HEK293 (cell line): ENCODE results near the gene CRNKL1.

Experiments
- HOXC10 ChIP-seq: sonication (generic); formaldehyde crosslinking; IDR thresholded peaks from 2 replicates; pipeline ENCODE4 v1.8.1; 2023; ENCODE audit warnings: mild to moderate bottlenecking, missing genetic modification reagents
- KLF10 ChIP-seq: fragments of 450-650 bp; IDR thresholded peaks from 2 replicates; pipeline ENCODE4 v1.5.1; 2018; ENCODE audit warnings: missing biosample characterization, mild to moderate bottlenecking, missing genetic modification characterization
- KLF17 ChIP-seq: fragments of 450-650 bp; formaldehyde crosslinking; IDR thresholded peaks from 2 replicates; pipeline ENCODE4 v1.5.1; 2016; ENCODE audit warnings: missing biosample characterization, missing genetic modification characterization
- PRDM10 ChIP-seq: fragments of 450-650 bp; formaldehyde crosslinking; IDR thresholded peaks from 2 replicates; pipeline ENCODE4 v1.5.1; 2016; ENCODE audit warnings: missing biosample characterization, missing genetic modification characterization
- SP7 ChIP-seq: fragments of 450-650 bp; formaldehyde crosslinking; IDR thresholded peaks from 2 replicates; pipeline ENCODE4 v1.5.1; 2016; ENCODE audit warnings: missing biosample characterization, missing genetic modification characterization
- TSHZ1 ChIP-seq: fragments of 450-650 bp; formaldehyde crosslinking; IDR thresholded peaks from 2 replicates; pipeline ENCODE4 v1.5.1; 2016; ENCODE audit warnings: missing biosample characterization, missing genetic modification characterization, borderline replicate concordance
- ZBTB1 ChIP-seq: fragments of 450-650 bp; formaldehyde crosslinking; IDR thresholded peaks from 2 replicates; pipeline ENCODE4 v1.5.1; 2016; ENCODE audit warnings: missing biosample characterization, missing genetic modification characterization
- ZBTB21 ChIP-seq: fragments of 450-650 bp; formaldehyde crosslinking; IDR thresholded peaks from 2 replicates; pipeline ENCODE4 v1.5.1; 2017; ENCODE audit warnings: missing biosample characterization, missing genetic modification characterization
- ZFP3 ChIP-seq: fragments of 450-650 bp; formaldehyde crosslinking; IDR thresholded peaks from 2 replicates; pipeline ENCODE4 v1.5.1; 2016; ENCODE audit warnings: low read depth, missing biosample characterization, missing genetic modification characterization
- ZNF148 ChIP-seq: fragments of 450-650 bp; formaldehyde crosslinking; IDR thresholded peaks from 2 replicates; pipeline ENCODE4 v1.5.0; 2017; ENCODE audit warnings: missing biosample characterization, missing genetic modification characterization, borderline replicate concordance
- ZNF23 ChIP-seq: fragments of 450-650 bp; formaldehyde crosslinking; IDR thresholded peaks from 2 replicates; pipeline ENCODE4 v1.5.1; 2016; ENCODE audit warnings: missing biosample characterization, missing genetic modification characterization, borderline replicate concordance
- ZNF24 ChIP-seq: fragments of 450-650 bp; formaldehyde crosslinking; IDR thresholded peaks from 2 replicates; pipeline ENCODE4 v1.5.1; 2016; ENCODE audit warnings: missing biosample characterization, missing genetic modification characterization
- ZNF26 ChIP-seq: fragments of 450-650 bp; formaldehyde crosslinking; IDR thresholded peaks from 2 replicates; pipeline ENCODE4 v1.5.1; 2016; ENCODE audit warnings: missing biosample characterization, missing genetic modification characterization
- ZNF302 ChIP-seq: fragments of 450-650 bp; formaldehyde crosslinking; IDR thresholded peaks from 2 replicates; pipeline ENCODE4 v1.5.1; 2016; ENCODE audit warnings: missing biosample characterization, missing genetic modification characterization, low read depth
- ZNF394 ChIP-seq: fragments of 450-650 bp; formaldehyde crosslinking; IDR thresholded peaks from 2 replicates; pipeline ENCODE4 v1.5.1; 2016; ENCODE audit warnings: missing biosample characterization, missing genetic modification characterization, mild to moderate bottlenecking, moderate library complexity, borderline replicate concordance
- ZNF423 ChIP-seq: fragments of 450-650 bp; formaldehyde crosslinking; IDR thresholded peaks from 2 replicates; pipeline ENCODE4 v1.5.1; 2016; ENCODE audit warnings: missing biosample characterization, missing genetic modification characterization
- ZNF596 ChIP-seq: fragments of 450-650 bp; IDR thresholded peaks from 2 replicates; pipeline ENCODE4 v1.5.0; 2018; ENCODE audit warnings: missing biosample characterization, mild to moderate bottlenecking, missing genetic modification characterization, moderate library complexity
- ZNF624 ChIP-seq: fragments of 450-650 bp; formaldehyde crosslinking; IDR thresholded peaks from 2 replicates; pipeline ENCODE4 v1.5.1; 2017; ENCODE audit warnings: missing biosample characterization, missing genetic modification characterization
- ZNF707 ChIP-seq: fragments of 450-650 bp; formaldehyde crosslinking; IDR thresholded peaks from 2 replicates; pipeline ENCODE4 v1.5.1; 2016; ENCODE audit warnings: missing biosample characterization, missing genetic modification characterization
- ZNF76 ChIP-seq: fragments of 450-650 bp; formaldehyde crosslinking; IDR thresholded peaks from 2 replicates; pipeline ENCODE4; 2016; ENCODE audit warnings: low read depth, missing biosample characterization, missing genetic modification characterization, borderline replicate concordance
- ZNF768 ChIP-seq: fragments of 450-650 bp; formaldehyde crosslinking; IDR thresholded peaks from 2 replicates; pipeline ENCODE4 v1.5.1; 2018; ENCODE audit warnings: missing biosample characterization, mild to moderate bottlenecking, missing genetic modification characterization
- ZNF792 ChIP-seq: fragments of 450-650 bp; formaldehyde crosslinking; IDR thresholded peaks from 2 replicates; pipeline ENCODE4 v1.5.1; 2016; ENCODE audit warnings: missing biosample characterization, missing genetic modification characterization
- ZSCAN18 ChIP-seq: fragments of 450-650 bp; formaldehyde crosslinking; IDR thresholded peaks from 2 replicates; pipeline ENCODE4 v1.5.1; 2016; ENCODE audit warnings: missing biosample characterization, missing genetic modification characterization

Gene CRNKL1

GRCh38 chr20:20017001-20017843 lies 35.0 kb downstream of the CRNKL1 start, which contains the start of gene NAA20 (continued):
- 0 out of 2 replicates have a peak, but pooled peaks have one; percentile 34 for TF ChIP-seq PRDM10
- no peak for TF ChIP-seq ZBTB1 (tag by site-specific recombination)
- no peak for TF ChIP-seq ZNF423 (tag by site-specific recombination)
- no peak for TF ChIP-seq ZNF624 (tag by site-specific recombination)
- no peak for TF ChIP-seq ZNF148 (tag by site-specific recombination)
- no peak for TF ChIP-seq ZFP3 (tag by site-specific recombination)
- TF ChIP-seq ZNF76 (tag by site-specific recombination) = peak; percentile 82; the same call in 1 of the 2 replicates
- TF ChIP-seq SP7 (tag by site-specific recombination) = peak; percentile 70
- peak; percentile 62; the same call in 1 of the 2 replicates for TF ChIP-seq ZNF394
- TF ChIP-seq HOXC10 (CRISPR knock-in tag) = no peak
- TF ChIP-seq ZNF707 = no peak
- no peak for TF ChIP-seq TSHZ1 (tag by site-specific recombination)
- no peak for TF ChIP-seq ZNF26 (tag by site-specific recombination)
- TF ChIP-seq ZNF23 (tag by site-specific recombination) = no peak
- no peak for TF ChIP-seq ZSCAN18 (tag by site-specific recombination)
- TF ChIP-seq KLF17 (tag by site-specific recombination) = peak; percentile 3; the same call in 1 of the 2 replicates
- 0 out of 2 replicates have a peak, but pooled peaks have one; percentile 36 for TF ChIP-seq ZNF596 (tag by site-specific recombination)
- no peak for TF ChIP-seq ZNF792 (tag by site-specific recombination)
- no peak for TF ChIP-seq KLF10
- TF ChIP-seq ZNF24 (tag by site-specific recombination) = 0 out of 2 replicates have a peak, but pooled peaks have one; percentile 34
- TF ChIP-seq ZBTB21 = no peak
- TF ChIP-seq ZNF302 = no peak
- TF ChIP-seq ZNF768 = no peak
